K562 (cell line): ENCODE data around the gene FAM234A. TPM values are rescaled to one million over a fixed set of nuclear protein-coding genes. Genes with fewer than 3 reads are reported as not detected.

ENCODE experiments used
- CREB1 ChIP-seq, 2 experiments: sonication (generic) in 1 of 2; formaldehyde crosslinking in 1 of 2; IDR thresholded peaks; 2 replicates each; pipeline versions ENCODE4 v1.6.1 to v1.8.0; 2012 to 2022; ENCODE audit warnings: inconsistent platforms in 1 of 2, mild to moderate bottlenecking in 1 of 2, missing genetic modification reagents in 1 of 2, moderate library complexity in 1 of 2
- FOS ChIP-seq: IDR thresholded peaks from 3 replicates; pipeline ENCODE4 v1.6.1; 2011; ENCODE audit not compliant: insufficient read length; ENCODE audit errors: extremely low read depth
- KDM4B ChIP-seq, 2 experiments: fragments of 450-650 bp in 1 of 2; sonication (generic) in 1 of 2; IDR thresholded peaks; 2 replicates each; pipeline ENCODE4 v1.6.1; 2016 to 2017; ENCODE audit warnings: borderline replicate concordance in 2 of 2, antibody characterized with exemption in 1 of 2, low read depth in 1 of 2, mild to moderate bottlenecking in 1 of 2
- MTF1 ChIP-seq: fragments of 250-450 bp; sonication (Bioruptor Pico); IDR thresholded peaks from 2 replicates; pipeline ENCODE4 v1.9.0; 2021; ENCODE audit warnings: moderate library complexity, mild to moderate bottlenecking, inconsistent platforms, borderline replicate concordance
- MYBL2 ChIP-seq, 2 experiments: fragments of 450-650 bp in 1 of 2; sonication (generic) in 1 of 2; formaldehyde crosslinking in 1 of 2; IDR thresholded peaks; 2 replicates each; pipeline versions ENCODE4 v1.6.1 to v1.8.1; 2017 to 2022; ENCODE audit warnings: borderline replicate concordance in 1 of 2, inconsistent platforms in 1 of 2, low read depth in 1 of 2, mild to moderate bottlenecking in 1 of 2, missing genetic modification reagents in 1 of 2, moderate library complexity in 1 of 2
- NFE2L1 ChIP-seq: fragments of 450-650 bp; IDR thresholded peaks from 2 replicates; pipeline ENCODE4 v1.6.1; 2016; ENCODE audit warnings: missing genetic modification characterization, low read depth, mild to moderate bottlenecking, missing compliant biosample characterization, moderate library complexity, borderline replicate concordance
- PTBP1 ChIP-seq: fragments of 200-400 bp; formaldehyde crosslinking; IDR thresholded peaks from 2 replicates; pipeline ENCODE4 v1.6.1; 2017; ENCODE audit warnings: low read depth, low read length
- SPI1 ChIP-seq: IDR thresholded peaks from 2 replicates; pipeline ENCODE4 v1.6.1; 2011; ENCODE audit warnings: low read depth, low read length, control low read depth, borderline replicate concordance
- SRF ChIP-seq, 2 experiments: fragments of 250-450, 450-650 bp in 1 of 2; sonication (Bioruptor Pico) in 1 of 2; sonication (generic) in 1 of 2; formaldehyde crosslinking; IDR thresholded peaks; 2 replicates each; pipeline versions ENCODE4 v1.5.0 to v1.5.1; 2020 to 2022; ENCODE audit warnings: mild to moderate bottlenecking in 1 of 2, missing genetic modification reagents in 1 of 2
- SUPT5H ChIP-seq: fragments of 450-650 bp; IDR thresholded peaks from 2 replicates; pipeline ENCODE4 v1.6.1; 2016
- ZBTB5 ChIP-seq: fragments of 450-650 bp; IDR thresholded peaks from 2 replicates; pipeline ENCODE4 v1.6.1; 2017; ENCODE audit warnings: antibody characterized with exemption
- ZFPM2 ChIP-seq: fragments of 250-450 bp; sonication (Bioruptor Pico); IDR thresholded peaks from 2 replicates; pipeline ENCODE4 v1.5.1; 2022; ENCODE audit warnings: mild to moderate bottlenecking
- ZNF280B ChIP-seq: fragments of 250-450 bp; sonication (Bioruptor Pico); IDR thresholded peaks from 2 replicates; pipeline ENCODE4 v1.5.1; 2021; ENCODE audit warnings: mild to moderate bottlenecking
- polyA plus RNA-seq, 8 experiments: library from polyadenylated mRNA; depleted of rRNA in 4 of 8; stranded (reverse) in 5 of 8; unstranded in 3 of 8; fragments of >200 nt; fragmentation: Nextera tagmentation in 2 of 8; fragmentation: Illumina TruSeq in 1 of 8; extraction: Ambion mirVana in 2 of 8; extraction: Trizol in 1 of 8; gene quantifications; 2 replicates each; pipeline versions ENCODE4 v1.2.1 to v1.2.3, GENCODE V29; 2011 to 2014; ENCODE audit warnings: inconsistent platforms in 1 of 8, missing spikeins in 1 of 8
- total RNA-seq, 7 experiments: library from RNA; depleted of rRNA in 6 of 7; stranded (reverse); fragments of >200 nt in 6 of 7; fragmentation: Illumina TruSeq in 2 of 7; extraction: Trizol in 2 of 7; gene quantifications; 2 replicates each; pipeline versions ENCODE4 v1.2.1 to v1.2.3, GENCODE V29; 2011 to 2021; ENCODE audit warnings: low replicate concordance in 1 of 7
- TF ChIP-seq, protein P1 (sequence below): IDR thresholded peaks from 2 replicates; pipeline ENCODE4 v1.6.1; 2011; ENCODE audit not compliant: insufficient read length; ENCODE audit errors: extremely low read depth
- TF ChIP-seq, protein P2 (sequence below): IDR thresholded peaks from 2 replicates; pipeline ENCODE4 v1.6.1; 2016; ENCODE audit warnings: missing genetic modification characterization, missing compliant biosample characterization
- TF ChIP-seq, protein P3 (sequence below): fragments of 450-650 bp; IDR thresholded peaks from 2 replicates; pipeline ENCODE4 v1.6.1; 2014; ENCODE audit warnings: low read depth, mild to moderate bottlenecking, moderate library complexity, borderline replicate concordance

Gene FAM234A
- total and polyA plus RNA-seq, 9 of the 15 experiments (the other 6 are each of a cell fraction or from before 2014, with no cell fraction given): 1.0 to 47.9 (median 15.0) TPM

- TF ChIP-seq ZNF280B (CRISPR knock-in tag): no peak
- TF ChIP-seq KDM4B (IDR thresholded peaks at IDR 0.05; ENCODE audit: borderline replicate concordance in 2 of 2, low read depth in 1 of 2): peak in 1 of 2 experiments; percentile 82; a peak in 2 of 4 replicates
- TF ChIP-seq, protein P1, sequence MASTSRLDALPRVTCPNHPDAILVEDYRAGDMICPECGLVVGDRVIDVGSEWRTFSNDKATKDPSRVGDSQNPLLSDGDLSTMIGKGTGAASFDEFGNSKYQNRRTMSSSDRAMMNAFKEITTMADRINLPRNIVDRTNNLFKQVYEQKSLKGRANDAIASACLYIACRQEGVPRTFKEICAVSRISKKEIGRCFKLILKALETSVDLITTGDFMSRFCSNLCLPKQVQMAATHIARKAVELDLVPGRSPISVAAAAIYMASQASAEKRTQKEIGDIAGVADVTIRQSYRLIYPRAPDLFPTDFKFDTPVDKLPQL: no peak
- TF ChIP-seq SPI1: peak; percentile 39; the same call in 1 of the 2 replicates
- TF ChIP-seq, protein P2, sequence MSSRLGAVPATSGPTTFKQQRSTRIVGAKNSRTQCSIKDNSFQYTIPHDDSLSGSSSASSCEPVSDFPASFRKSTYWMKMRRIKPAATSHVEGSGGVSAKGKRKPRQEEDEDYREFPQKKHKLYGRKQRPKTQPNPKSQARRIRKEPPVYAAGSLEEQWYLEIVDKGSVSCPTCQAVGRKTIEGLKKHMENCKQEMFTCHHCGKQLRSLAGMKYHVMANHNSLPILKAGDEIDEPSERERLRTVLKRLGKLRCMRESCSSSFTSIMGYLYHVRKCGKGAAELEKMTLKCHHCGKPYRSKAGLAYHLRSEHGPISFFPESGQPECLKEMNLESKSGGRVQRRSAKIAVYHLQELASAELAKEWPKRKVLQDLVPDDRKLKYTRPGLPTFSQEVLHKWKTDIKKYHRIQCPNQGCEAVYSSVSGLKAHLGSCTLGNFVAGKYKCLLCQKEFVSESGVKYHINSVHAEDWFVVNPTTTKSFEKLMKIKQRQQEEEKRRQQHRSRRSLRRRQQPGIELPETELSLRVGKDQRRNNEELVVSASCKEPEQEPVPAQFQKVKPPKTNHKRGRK (tag): no peak
- no peak for TF ChIP-seq NFE2L1 (tag)
- 0 out of 4 replicates have a peak, but pooled peaks of 1 of the 2 experiments have one; percentile 12 for TF ChIP-seq SRF (CRISPR knock-in tag; IDR thresholded peaks at IDR 0.05)
- TF ChIP-seq MTF1 (CRISPR knock-in tag): no peak
- TF ChIP-seq, protein P3, sequence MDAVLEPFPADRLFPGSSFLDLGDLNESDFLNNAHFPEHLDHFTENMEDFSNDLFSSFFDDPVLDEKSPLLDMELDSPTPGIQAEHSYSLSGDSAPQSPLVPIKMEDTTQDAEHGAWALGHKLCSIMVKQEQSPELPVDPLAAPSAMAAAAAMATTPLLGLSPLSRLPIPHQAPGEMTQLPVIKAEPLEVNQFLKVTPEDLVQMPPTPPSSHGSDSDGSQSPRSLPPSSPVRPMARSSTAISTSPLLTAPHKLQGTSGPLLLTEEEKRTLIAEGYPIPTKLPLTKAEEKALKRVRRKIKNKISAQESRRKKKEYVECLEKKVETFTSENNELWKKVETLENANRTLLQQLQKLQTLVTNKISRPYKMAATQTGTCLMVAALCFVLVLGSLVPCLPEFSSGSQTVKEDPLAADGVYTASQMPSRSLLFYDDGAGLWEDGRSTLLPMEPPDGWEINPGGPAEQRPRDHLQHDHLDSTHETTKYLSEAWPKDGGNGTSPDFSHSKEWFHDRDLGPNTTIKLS: peak; percentile 94
- TF ChIP-seq CREB1 (IDR thresholded peaks at IDR 0.05): peak; percentile 94
- TF ChIP-seq CREB1 (CRISPR knock-in tag; IDR thresholded peaks at IDR 0.05): peak; percentile 95
- no peak for TF ChIP-seq MYBL2 (IDR thresholded peaks at IDR 0.05; ENCODE audit: low read depth)
- no peak for TF ChIP-seq MYBL2 (CRISPR knock-in tag; IDR thresholded peaks at IDR 0.05; ENCODE audit: borderline replicate concordance)
- no peak for TF ChIP-seq PTBP1
- peak; percentile 99 for TF ChIP-seq SUPT5H
- no peak for TF ChIP-seq ZFPM2 (CRISPR knock-in tag)
- TF ChIP-seq ZBTB5: no peak
- TF ChIP-seq FOS: no peak
These were observed 5.5 kb upstream of the FAM234A start, which contains the start of gene LUC7L (continued) for GRCh38 chr16:228852-229730.
